ENCODE data around the gene ITPR2.

ITPR2 gene

GRCh38 chr12:26551385-26551784 is 281.6 kb downstream of the ITPR2 start:
- no peak for DNase-seq (ENCODE audit: low read depth)
- no peak for TF ChIP-seq CTCF (conservative IDR thresholded peaks at IDR 0.05; ENCODE audit: low read depth, low read length)

DNA sequence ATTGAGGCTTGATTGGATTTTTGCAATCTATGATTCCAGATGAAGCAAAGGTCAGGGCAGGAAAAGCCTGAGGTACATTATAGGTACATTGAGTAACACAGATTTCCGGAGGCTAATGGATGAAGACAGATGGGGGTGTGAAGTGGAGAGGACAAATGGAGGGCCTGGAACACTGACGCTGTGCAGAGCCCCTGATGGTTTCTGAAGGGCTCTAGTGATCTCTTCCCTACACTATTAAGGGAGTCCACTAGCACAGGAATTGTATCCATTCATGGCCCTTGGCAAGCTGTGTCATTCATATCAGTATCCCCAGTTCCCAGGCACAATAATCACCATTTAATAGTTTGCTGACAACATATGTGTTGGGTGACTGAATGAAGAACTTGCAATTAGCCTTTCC is 284.8 kb downstream of the ITPR2 start:
- DNase-seq (ENCODE audit: low read depth), result no peak
- H3K4me3 ChIP-seq (ENCODE audit: low read length), result no peak overlapping the region
- TF ChIP-seq CTCF (conservative IDR thresholded peaks at IDR 0.05; ENCODE audit: low read depth, low read length), result no peak

More at GRCh38 chr12:26551385-26551784, 281.6 kb downstream of the ITPR2 start:
- no peak overlapping the region for H3K4me3 ChIP-seq (ENCODE audit: low read length)

DNA sequence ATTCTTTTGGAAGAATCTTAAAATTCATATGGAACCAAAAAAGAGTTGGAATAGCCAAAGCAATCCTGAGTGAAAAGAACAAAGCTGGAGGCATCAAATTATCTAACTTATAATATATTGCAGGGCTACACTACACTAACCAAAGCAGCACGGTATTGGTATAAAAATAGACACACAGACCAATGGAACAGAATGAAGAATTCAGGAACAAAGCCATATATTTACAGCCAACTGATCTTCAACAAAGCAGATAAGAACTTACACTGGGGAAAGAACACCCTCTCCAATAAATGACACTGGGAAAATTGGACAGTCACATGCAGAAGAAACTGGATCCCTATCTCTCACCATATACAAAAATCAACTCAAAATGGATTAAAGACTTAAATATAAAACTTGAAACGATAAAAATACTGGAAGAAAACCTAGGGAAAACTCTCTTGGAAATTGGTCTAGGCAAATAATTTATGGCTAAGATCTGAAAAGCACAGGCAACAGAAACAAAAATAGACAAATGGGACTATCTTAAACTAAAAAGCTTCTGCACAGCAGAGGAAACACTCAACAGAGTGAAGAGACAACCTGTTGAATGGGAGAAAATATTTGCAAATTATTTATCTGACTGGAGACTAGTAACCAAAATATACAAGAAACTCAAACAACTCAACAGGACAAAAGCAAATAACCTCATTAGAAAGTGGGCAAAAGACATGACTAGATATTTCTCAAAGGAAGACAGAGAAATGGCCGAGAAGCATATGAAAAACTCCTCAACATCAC is 286.3 kb downstream of the ITPR2 start:
- DNase-seq (ENCODE audit: low read depth), result no peak
- TF ChIP-seq CTCF (conservative IDR thresholded peaks at IDR 0.05; ENCODE audit: low read depth, low read length), result no peak
- H3K4me3 ChIP-seq (ENCODE audit: low read length), result no peak overlapping the region

DNA sequence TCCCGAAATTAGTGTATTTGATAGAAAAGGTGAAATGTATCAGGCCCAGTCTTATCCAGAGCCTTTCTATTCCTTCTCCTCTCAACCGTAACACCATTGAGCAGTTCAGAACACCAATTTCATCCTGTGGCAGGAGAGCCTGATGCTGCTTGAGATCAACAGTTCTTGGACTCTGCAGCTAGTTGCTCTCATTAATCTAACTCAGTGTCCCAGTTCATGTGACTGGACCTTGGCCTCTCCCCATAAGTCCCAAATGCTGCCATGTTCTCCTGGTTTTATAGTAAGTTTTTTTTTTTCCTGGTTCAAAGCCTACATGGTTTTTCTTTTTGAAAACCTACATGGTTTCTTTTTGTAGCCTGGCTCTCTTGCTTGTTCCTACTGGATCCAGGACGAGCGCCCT is 293.9 kb downstream of the ITPR2 start:
- TF ChIP-seq CTCF (conservative IDR thresholded peaks at IDR 0.05; ENCODE audit: low read depth, low read length), result no peak
- no peak overlapping the region for H3K4me3 ChIP-seq (ENCODE audit: low read length)
- DNase-seq (ENCODE audit: low read depth), result no peak

- DNase-seq (ENCODE audit: low read depth), result no peak
- no peak for TF ChIP-seq CTCF (conservative IDR thresholded peaks at IDR 0.05; ENCODE audit: low read depth, low read length)
- no peak overlapping the region for H3K4me3 ChIP-seq (ENCODE audit: low read length)
These were observed 295.3 kb downstream of the ITPR2 start for GRCh38 chr12:26537651-26538050.

DNA sequence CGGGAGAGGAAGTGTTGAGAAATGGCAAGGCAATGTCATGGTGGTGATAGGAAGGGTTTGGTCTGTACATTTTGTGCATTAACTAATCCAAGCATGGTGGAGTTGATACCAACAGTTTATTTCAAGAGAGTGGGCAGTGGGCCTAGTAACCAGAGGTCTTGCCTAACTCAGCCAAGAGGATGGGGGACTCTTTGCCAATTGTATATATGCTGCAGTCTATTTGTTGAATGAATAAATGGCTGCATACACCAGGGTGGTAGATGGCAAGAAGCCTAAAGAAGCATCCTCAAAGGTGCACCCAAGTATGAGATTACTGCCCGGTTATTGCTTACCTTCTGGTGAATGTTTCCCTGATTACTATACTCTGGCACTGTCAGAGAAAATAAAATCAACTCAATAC is 295.9 kb downstream of the ITPR2 start:
- TF ChIP-seq CTCF (conservative IDR thresholded peaks at IDR 0.05; ENCODE audit: low read depth, low read length), result no peak
- H3K4me3 ChIP-seq (ENCODE audit: low read length), result no peak overlapping the region
- no peak for DNase-seq (ENCODE audit: low read depth)

- DNase-seq (ENCODE audit: low read depth), result no peak
- no peak for TF ChIP-seq CTCF (conservative IDR thresholded peaks at IDR 0.05; ENCODE audit: low read depth, low read length)
- H3K4me3 ChIP-seq (ENCODE audit: low read length), result no peak overlapping the region
These were observed 297.2 kb downstream of the ITPR2 start for GRCh38 chr12:26535826-26536225.

Data from retinal pigment epithelial cell (primary cell).